DMS 273 (cell line): Measurements from ENCODE around the gene CCDC154.
A peak's percentile ranks its signal among the peaks of the same experiment; 100 is the strongest.
"Not testable (repeated sequence)": the region's sequence is repeated elsewhere in the genome, so short reads cannot be mapped to it uniquely, and the experiment has no call there.

Experiments
- DNase-seq: peaks from one replicate; lab custom pipeline; 2025; ENCODE audit not compliant: unreplicated experiment; lab: John Stamatoyannopoulos, UW

Gene CCDC154

GRCh38 chr16:1439699-1440074, 4.7 kb downstream of the CCDC154 start:
- DNase-seq, result not testable (repeated sequence)

GRCh38 chr16:1439058-1439698, 5.2 kb downstream of the CCDC154 start:
- DNase-seq, result peak; percentile 48

- DNase-seq, result no peak
Measured at GRCh38 chr16:1438229-1439057, 5.9 kb downstream of the CCDC154 start.

DNA sequence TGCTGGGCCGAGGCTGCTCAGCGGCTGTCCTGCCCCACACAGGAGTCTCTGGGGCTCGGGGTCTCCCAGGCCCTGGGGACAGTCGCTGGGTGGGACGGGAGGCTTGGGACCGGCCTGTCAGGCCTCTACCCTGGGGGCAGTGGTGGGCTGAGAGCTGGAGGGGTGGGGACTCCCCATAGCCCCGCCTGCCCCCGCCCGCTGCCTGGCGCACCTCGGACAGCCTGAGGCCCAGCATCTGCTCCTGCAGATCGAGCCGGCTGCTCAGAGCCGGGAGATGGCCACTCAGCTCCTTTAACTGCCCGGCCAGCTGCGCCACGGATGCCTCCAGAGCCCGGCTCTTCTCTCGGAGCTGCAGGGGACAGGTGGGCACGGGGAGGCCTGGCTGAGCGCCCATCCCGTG, 6.8 kb downstream of the CCDC154 start:
- no peak for DNase-seq

GRCh38 chr16:1436731-1437355, 7.5 kb downstream of the CCDC154 start:
- DNase-seq, result no peak

- no peak for DNase-seq
Measured at GRCh38 chr16:1435921-1436697, 8.2 kb downstream of the CCDC154 start.

- DNase-seq, result no peak
Measured at GRCh38 chr16:1434644-1435592, 9.4 kb downstream of the CCDC154 start.

DNA sequence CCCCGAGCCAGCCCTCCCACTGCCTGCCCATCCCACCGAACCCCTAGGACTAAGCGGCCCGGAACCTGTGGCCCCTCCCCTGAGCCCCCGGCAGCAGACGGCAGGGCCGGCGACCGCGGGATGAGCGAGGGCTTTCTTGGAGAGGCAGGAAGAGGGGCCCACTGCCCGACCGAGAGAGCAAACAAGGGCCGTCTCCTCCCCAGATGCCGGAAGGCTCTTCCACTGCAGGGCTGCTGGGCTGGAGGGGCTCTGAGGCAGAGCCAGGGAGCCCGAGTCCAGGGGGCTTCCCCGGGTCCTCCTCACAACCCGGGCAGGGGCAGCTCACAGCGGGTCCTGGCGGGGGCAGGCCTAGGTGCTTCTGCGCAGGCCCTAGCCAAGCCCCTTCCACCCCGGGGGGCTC, 10.6 kb downstream of the CCDC154 start:
- no peak for DNase-seq

- no peak for DNase-seq
Measured at GRCh38 chr16:1433263-1433560, 11.1 kb downstream of the CCDC154 start.

DNA sequence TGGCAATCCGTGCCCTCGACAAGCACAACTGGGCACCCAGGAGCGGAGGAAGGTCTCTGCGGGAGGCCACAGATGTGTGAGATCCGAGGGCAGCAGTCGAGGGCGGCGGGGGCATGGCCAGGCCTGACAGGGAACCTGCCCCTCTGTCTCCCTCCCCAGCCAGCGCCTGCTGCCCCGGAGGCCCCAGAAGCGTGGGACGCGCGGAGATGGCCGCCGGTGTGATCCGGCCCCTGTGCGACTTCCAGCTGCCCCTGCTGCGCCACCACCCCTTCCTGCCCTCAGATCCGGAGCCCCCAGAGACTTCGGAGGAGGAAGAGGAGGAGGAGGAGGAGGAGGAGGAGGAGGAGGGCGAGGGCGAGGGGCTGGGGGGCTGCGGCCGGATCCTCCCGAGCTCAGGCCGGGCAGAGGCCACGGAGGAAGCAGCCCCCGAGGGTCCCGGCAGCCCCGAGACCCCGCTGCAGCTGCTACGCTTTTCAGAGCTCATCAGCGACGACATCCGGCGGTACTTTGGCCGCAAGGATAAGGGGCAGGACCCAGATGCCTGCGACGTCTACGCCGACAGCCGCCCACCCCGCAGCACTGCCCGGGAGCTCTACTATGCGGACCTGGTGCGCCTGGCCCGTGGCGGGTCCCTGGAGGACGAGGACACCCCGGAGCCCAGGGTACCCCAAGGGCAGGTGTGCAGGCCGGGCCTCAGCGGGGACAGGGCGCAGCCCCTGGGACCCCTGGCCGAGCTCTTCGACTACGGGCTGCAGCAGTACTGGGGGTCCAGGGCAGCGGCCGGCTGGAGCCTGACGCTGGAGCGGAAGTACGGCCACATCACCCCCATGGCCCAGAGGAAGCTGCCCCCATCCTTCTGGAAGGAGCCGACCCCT, 11.7 kb downstream of the CCDC154 start:
- DNase-seq, result no peak

GRCh38 chr16:1431497-1432270, 12.7 kb downstream of the CCDC154 start:
- DNase-seq, result no peak

- peak; percentile 41 for DNase-seq
Measured at GRCh38 chr16:1430759-1431496, 13.4 kb downstream of the CCDC154 start, which contains the start of gene PERCC1. TSS of gene PERCC1 (plus strand) at chr16:1431078. CDS start at chr16:1432594, 1,516 bp downstream.

DNA sequence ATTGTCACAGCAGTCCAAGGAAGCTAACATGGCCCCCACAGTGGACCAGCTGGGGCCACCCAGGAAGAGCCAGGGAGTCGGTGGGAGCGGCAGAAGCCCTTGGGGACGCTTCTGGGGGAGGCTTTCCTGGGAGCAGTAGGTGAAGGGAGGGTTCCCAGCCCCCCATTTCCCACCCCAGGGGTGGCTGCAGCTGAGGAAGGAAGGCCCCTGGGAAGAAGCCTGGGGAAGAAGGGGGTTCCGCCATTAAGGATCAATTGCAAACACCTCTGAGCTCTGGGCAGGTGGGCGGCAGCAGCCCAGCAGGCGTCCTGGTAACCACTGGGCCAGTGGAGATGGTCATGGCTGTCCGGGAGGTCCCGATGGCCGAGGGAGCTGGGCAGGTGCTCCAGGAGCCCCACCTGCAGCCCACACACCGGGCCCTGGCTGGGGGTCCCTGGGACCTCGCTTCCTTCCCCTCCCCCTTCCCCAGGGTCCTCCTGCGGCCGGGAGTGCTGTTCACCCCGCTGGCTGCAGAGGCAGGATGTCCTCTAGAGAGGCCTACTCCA, 14.1 kb downstream of the CCDC154 start:
- DNase-seq, result no peak

DNA sequence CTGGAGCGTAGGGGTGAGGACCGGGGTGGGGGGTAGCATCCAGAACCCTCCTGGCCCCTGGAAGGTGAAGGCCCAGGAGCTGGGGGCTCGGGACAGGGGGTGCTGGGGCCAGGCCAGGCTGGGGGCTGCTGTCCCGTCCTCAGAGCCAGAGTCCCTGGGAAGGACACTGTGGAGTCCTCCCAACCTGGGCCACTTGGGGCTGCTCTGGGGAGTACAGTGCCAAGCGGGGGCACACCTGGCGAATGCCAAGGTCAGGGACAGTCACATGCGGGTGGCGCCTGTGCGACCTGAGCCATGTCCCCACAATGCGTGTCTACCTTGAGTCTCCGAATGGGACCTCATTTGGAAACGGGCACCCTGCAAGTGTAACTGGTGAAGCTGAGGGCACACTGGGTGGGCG, 14.7 kb downstream of the CCDC154 start:
- DNase-seq, result no peak

DNA sequence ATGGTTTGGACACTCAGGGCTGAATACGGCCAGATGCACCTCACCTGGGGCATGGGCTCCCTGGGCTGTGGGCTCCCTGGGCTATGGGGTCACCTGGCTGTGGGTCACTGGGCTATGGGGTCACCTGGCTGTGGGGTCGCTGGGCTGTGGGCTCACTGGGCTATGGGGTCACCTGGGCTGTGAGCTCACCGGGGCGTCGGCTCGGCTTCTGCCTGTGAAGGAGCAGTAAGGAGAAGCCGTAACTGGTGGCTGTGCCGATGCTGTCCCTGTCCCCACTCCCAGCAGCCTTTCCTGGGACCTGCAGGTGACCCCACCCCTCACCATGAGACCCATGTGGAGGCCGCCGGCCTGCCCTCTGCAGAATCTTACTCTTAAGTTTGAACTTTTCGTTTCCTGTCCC, 15.3 kb downstream of the CCDC154 start:
- no peak for DNase-seq

DNA sequence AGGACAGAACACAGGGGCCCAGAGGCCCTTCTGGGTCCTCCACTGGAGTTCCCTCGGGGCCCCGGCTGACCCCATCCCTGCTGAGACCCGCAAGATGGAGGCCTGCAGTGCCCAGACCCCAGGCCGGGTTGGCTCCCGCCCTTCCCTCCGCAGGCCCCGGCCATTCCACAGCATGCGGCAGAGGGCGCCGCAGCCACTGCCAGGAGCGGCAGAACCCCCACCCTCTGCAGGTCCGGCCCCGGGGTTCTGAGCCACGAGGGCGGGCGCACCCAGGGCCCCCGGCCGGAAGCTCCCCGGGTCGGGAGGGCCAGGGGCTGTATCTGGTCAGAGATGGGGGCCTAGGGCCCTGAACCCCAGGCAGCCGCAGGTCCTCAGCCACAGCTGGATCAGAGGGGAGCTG, 15.8 kb downstream of the CCDC154 start:
- DNase-seq, result peak; percentile 42
